Brain pericyte (primary cell): Measurements from ENCODE around the gene SNRPA1.

ENCODE experiments used
- DNase-seq: peaks from one replicate; pipeline ENCODE4 v3.0.0-alpha.2; 2012; ENCODE audit warnings: low read depth, low spot score

Gene SNRPA1

GRCh38 chr15:101244036-101244781 is 50.8 kb downstream of the SNRPA1 start:
- DNase-seq = no peak

- no peak for DNase-seq
Measured at GRCh38 chr15:101243420-101243819, 51.6 kb downstream of the SNRPA1 start.

- no peak for DNase-seq
Measured at GRCh38 chr15:101242999-101243336, 52.1 kb downstream of the SNRPA1 start.

GRCh38 chr15:101242160-101242998 is 52.7 kb downstream of the SNRPA1 start:
- DNase-seq = no peak

- no peak for DNase-seq
Measured at GRCh38 chr15:101240358-101240757, 54.7 kb downstream of the SNRPA1 start.

GRCh38 chr15:101239724-101240136 is 55.3 kb downstream of the SNRPA1 start:
- no peak for DNase-seq

- no peak for DNase-seq
Measured at GRCh38 chr15:101237251-101237650, 57.8 kb downstream of the SNRPA1 start.

GRCh38 chr15:101233651-101234280 is 61.3 kb downstream of the SNRPA1 start:
- no peak for DNase-seq

GRCh38 chr15:101232677-101233076 is 62.4 kb downstream of the SNRPA1 start:
- DNase-seq = no peak
